HG03280 (cell line): ENCODE results near the gene KIF5C.

Experiments
- ATAC-seq: cut with Tn5 transposase; IDR thresholded peaks from one replicate; pipeline ENCODE4 v1.9.1; 2021; ENCODE audit warnings: mild to moderate bottlenecking, moderate library complexity; ENCODE audit not compliant: unreplicated experiment

The KIF5C gene

GRCh38 chr2:148922776-148923475 lies 47.9 kb downstream of the KIF5C start:
- ATAC-seq = no peak

- ATAC-seq = no peak
Measured at GRCh38 chr2:148924514-148925178, 49.6 kb downstream of the KIF5C start.

- peak; percentile 84 for ATAC-seq
Measured at GRCh38 chr2:148926291-148926961, 51.4 kb downstream of the KIF5C start.

GRCh38 chr2:148926981-148927401 lies 52.0 kb downstream of the KIF5C start:
- ATAC-seq = peak; percentile 45

GRCh38 chr2:148928395-148928794 lies 53.4 kb downstream of the KIF5C start:
- ATAC-seq = no peak

- no peak for ATAC-seq
Measured at GRCh38 chr2:148930046-148930775, 55.2 kb downstream of the KIF5C start.

- no peak for ATAC-seq
Measured at GRCh38 chr2:148932536-148932935, 57.5 kb downstream of the KIF5C start.

GRCh38 chr2:148933456-148933855 lies 58.4 kb downstream of the KIF5C start:
- ATAC-seq = no peak

- ATAC-seq = no peak
Measured at GRCh38 chr2:148935791-148936190, 60.8 kb downstream of the KIF5C start.

- ATAC-seq = no peak
Measured at GRCh38 chr2:148936857-148937450, 61.9 kb downstream of the KIF5C start.

GRCh38 chr2:148939271-148939670 lies 64.2 kb downstream of the KIF5C start:
- ATAC-seq = no peak

GRCh38 chr2:148943097-148943496 lies 68.1 kb downstream of the KIF5C start:
- no peak for ATAC-seq

GRCh38 chr2:148944536-148944935 lies 69.5 kb downstream of the KIF5C start:
- ATAC-seq = no peak

GRCh38 chr2:148947299-148947698 lies 72.3 kb downstream of the KIF5C start:
- no peak for ATAC-seq

GRCh38 chr2:148948868-148949267 lies 73.8 kb downstream of the KIF5C start:
- no peak for ATAC-seq

GRCh38 chr2:148949348-148949747 lies 74.3 kb downstream of the KIF5C start:
- no peak for ATAC-seq

- ATAC-seq = no peak
Measured at GRCh38 chr2:148952621-148953020, 77.6 kb downstream of the KIF5C start.

GRCh38 chr2:148953426-148953825 lies 78.4 kb downstream of the KIF5C start:
- ATAC-seq = no peak

- no peak for ATAC-seq
Measured at GRCh38 chr2:148954536-148954935, 79.5 kb downstream of the KIF5C start.

- no peak for ATAC-seq
Measured at GRCh38 chr2:148955798-148956197, 80.8 kb downstream of the KIF5C start.

- ATAC-seq = no peak
Measured at GRCh38 chr2:148957023-148957422, 82.0 kb downstream of the KIF5C start.
